Activated T-cell treated with anti-CD3 and anti-CD28 coated beads for 24 hours (primary cell): ENCODE data around the gene VPS11.

ENCODE experiments used
- DNase-seq: peaks from one replicate; pipeline ENCODE4 v3.0.0-alpha.2; 2020; ENCODE audit warnings: low read depth

Gene VPS11

GRCh38 chr11:119121811-119122124 lies 54.1 kb downstream of the VPS11 start:
- no peak for DNase-seq

GRCh38 chr11:119125821-119126220 lies 58.2 kb downstream of the VPS11 start:
- DNase-seq: no peak

- no peak for DNase-seq
These were observed 59.2 kb downstream of the VPS11 start for GRCh38 chr11:119126675-119127268.

- DNase-seq: no peak
These were observed 63.0 kb downstream of the VPS11 start for GRCh38 chr11:119130662-119131061.
